Breast epithelium (tissue), 4 donors: ENCODE measurements around the gene CNOT2. TPM values are rescaled to one million over a fixed set of nuclear protein-coding genes. Genes with fewer than 3 reads are reported as not detected.

Experiments
- DNase-seq, 2 donors: peaks; one replicate each; pipeline ENCODE4 v3.0.0-alpha.2; 2019; ENCODE audit warnings: low spot score in 2 of 2
- H3K27ac ChIP-seq, 2 donors: fragments of 200-600 bp; sonication (generic) in 1 of 2; one replicate each; pipeline ENCODE4 v1.5.1; 2016 to 2019; ENCODE audit warnings: mild to moderate bottlenecking in 1 of 2
- H3K27me3 ChIP-seq, 2 donors: fragments of 200-600 bp; sonication (generic) in 1 of 2; one replicate each; pipeline versions ENCODE4 v1.5.1 to v1.6.0; 2017 to 2019; ENCODE audit warnings: control low read depth in 1 of 2, mild to moderate bottlenecking in 1 of 2
- H3K36me3 ChIP-seq: fragments of 200-600 bp; one replicate; pipeline ENCODE4 v1.5.1; 2019
- H3K4me1 ChIP-seq, 2 donors: fragments of 200-600 bp; sonication (generic); one replicate each; pipeline ENCODE4 v1.5.1; 2016 to 2019; ENCODE audit warnings: control low read depth in 1 of 2
- H3K4me3 ChIP-seq, 3 donors: fragments of 200-600 bp; sonication (generic); 1 replicate in 2 of 3; 2 replicates in 1 of 3; pipeline ENCODE4 v1.5.1; 2016 to 2019; ENCODE audit warnings: mild to moderate bottlenecking in 3 of 3, moderate library complexity in 2 of 3
- H3K9me3 ChIP-seq, 2 donors: fragments of 200-600 bp; sonication (generic) in 1 of 2; one replicate each; pipeline ENCODE4 v1.5.1; 2016 to 2019; ENCODE audit warnings: control low read depth in 1 of 2
- CTCF ChIP-seq, 3 donors: fragments of 450-650 bp; IDR thresholded peaks; one replicate each; pipeline ENCODE4 v1.5.1; 2016 to 2017; ENCODE audit warnings: antibody characterized with exemption in 3 of 3, mild to moderate bottlenecking in 3 of 3, moderate library complexity in 3 of 3
- POLR2A ChIP-seq: fragments of 450-650 bp; IDR thresholded peaks from one replicate; pipeline ENCODE4 v1.6.1; 2016; ENCODE audit warnings: antibody characterized with exemption, mild to moderate bottlenecking, moderate library complexity
- POLR2AphosphoS5 ChIP-seq, 3 donors: sonication (generic); formaldehyde crosslinking; IDR thresholded peaks; one replicate each; pipeline ENCODE4 v1.6.1; 2017; ENCODE audit warnings: antibody characterized with exemption in 3 of 3
- intact Hi-C: fragments of 100-400 bp; cut with DNase I; formaldehyde crosslinking; loops from one replicate; pipeline ENCODE4 v1.15.1; 2023; ENCODE audit warnings: low total_unique reads
- total RNA-seq, 3 donors: library from RNA; depleted of rRNA; stranded (reverse); fragments of >200 nt; gene quantifications; one replicate each; pipeline ENCODE4 v1.1.0, GENCODE V29; 2016

The CNOT2 gene
- total RNA-seq, 3 donors from 2014 or later = 132 to 275 (median 191) TPM

- H3K27me3 ChIP-seq = no peaks in the 10 kb centered on the region
- intact Hi-C loops = no loop called here
- no peaks in the 10 kb centered on the region for H3K9me3 ChIP-seq
- TF ChIP-seq CTCF (IDR thresholded peaks at IDR 0.05) (no peak), POLR2AphosphoS5 (IDR thresholded peaks at IDR 0.05) (no peak), POLR2A (no peak)
- no peak for DNase-seq
- no peaks in the 10 kb centered on the region for H3K4me1 ChIP-seq
- H3K4me3 ChIP-seq = no peak overlapping the region
- H3K36me3 ChIP-seq = no peaks in the 10 kb centered on the region
- H3K27ac ChIP-seq = no peak overlapping the region
These were observed 2.2 kb downstream of the CNOT2 start for GRCh38 chr12:70245458-70245857.

GRCh38 chr12:70246580-70246979, 3.3 kb downstream of the CNOT2 start:
- Histone ChIP-seq H3K36me3 (no peaks in the 10 kb centered on the region), H3K27me3 (no peaks in the 10 kb centered on the region), H3K4me1 (no peaks in the 10 kb centered on the region), H3K27ac (no peak overlapping the region), H3K4me3 (no peak overlapping the region), H3K9me3 (no peaks in the 10 kb centered on the region)
- no peak for DNase-seq
- intact Hi-C loops = no loop called here
- TF ChIP-seq POLR2AphosphoS5 (IDR thresholded peaks at IDR 0.05) = no peak
- TF ChIP-seq CTCF (IDR thresholded peaks at IDR 0.05) = no peak
- no peak for TF ChIP-seq POLR2A

GRCh38 chr12:70247653-70248199, 4.5 kb downstream of the CNOT2 start:
- Histone ChIP-seq H3K4me3 (no peak overlapping the region), H3K9me3 (no peaks in the 10 kb centered on the region), H3K27ac (no peak overlapping the region), H3K27me3 (no peaks in the 10 kb centered on the region), H3K4me1 (no peaks in the 10 kb centered on the region), H3K36me3 (no peaks in the 10 kb centered on the region)
- no peak for DNase-seq
- no peak for TF ChIP-seq CTCF (IDR thresholded peaks at IDR 0.05)
- TF ChIP-seq POLR2A = no peak
- TF ChIP-seq POLR2AphosphoS5 (IDR thresholded peaks at IDR 0.05) = no peak
- intact Hi-C loops = no loop called here

GRCh38 chr12:70248876-70249275, 5.6 kb downstream of the CNOT2 start:
- no peak for TF ChIP-seq POLR2AphosphoS5 (IDR thresholded peaks at IDR 0.05)
- TF ChIP-seq CTCF (IDR thresholded peaks at IDR 0.05) = no peak
- TF ChIP-seq POLR2A = no peak
- H3K4me3 ChIP-seq = no peak overlapping the region
- intact Hi-C loops = no loop called here
- H3K4me1 ChIP-seq = no peaks in the 10 kb centered on the region
- no peak for DNase-seq
- H3K36me3 ChIP-seq = no peaks in the 10 kb centered on the region
- no peak overlapping the region for H3K27ac ChIP-seq
- no peaks in the 10 kb centered on the region for H3K27me3 ChIP-seq
- no peaks in the 10 kb centered on the region for H3K9me3 ChIP-seq

- Histone ChIP-seq H3K4me3 (no peak overlapping the region), H3K27ac (no peak overlapping the region), H3K27me3 (no peaks in the 10 kb centered on the region), H3K4me1 (no peaks in the 10 kb centered on the region), H3K36me3 (no peaks in the 10 kb centered on the region), H3K9me3 (no peaks in the 10 kb centered on the region)
- intact Hi-C loops = no loop called here
- TF ChIP-seq POLR2A (no peak), POLR2AphosphoS5 (IDR thresholded peaks at IDR 0.05) (no peak), CTCF (IDR thresholded peaks at IDR 0.05) (no peak)
- DNase-seq = no peak
These were observed 6.7 kb downstream of the CNOT2 start for GRCh38 chr12:70249903-70250302.
